Esophagus muscularis mucosa (tissue), 4 donors: Measurements from ENCODE around the gene FRMD5. TPM values are rescaled to one million over a fixed set of nuclear protein-coding genes. Genes with fewer than 3 reads are reported as not detected.
"Not testable (repeated sequence)": the region's sequence is repeated elsewhere in the genome, so short reads cannot be mapped to it uniquely, and the experiment has no call there.

Source experiments
- DNase-seq: peaks from one replicate; pipeline ENCODE4 v3.0.0-alpha.2; 2017; ENCODE audit errors: extremely low spot score
- H3K27ac ChIP-seq, 4 donors: fragments of 200-600 bp; sonication (generic); replicated peaks in 1 of 4; 1 replicate in 3 of 4; 2 replicates in 1 of 4; pipeline ENCODE4 v1.5.1; 2016 to 2019; ENCODE audit warnings: mild to moderate bottlenecking in 1 of 4
- H3K27me3 ChIP-seq, 4 donors: fragments of 200-600 bp; sonication (generic); one replicate each; pipeline versions ENCODE4 v1.5.1 to v1.6.0; 2016 to 2019
- H3K36me3 ChIP-seq, 4 donors: fragments of 200-600 bp; sonication (generic); one replicate each; pipeline ENCODE4 v1.5.1; 2016 to 2019
- H3K4me1 ChIP-seq, 4 donors: fragments of 200-600 bp; sonication (generic); one replicate each; pipeline ENCODE4 v1.5.1; 2016 to 2019
- H3K4me3 ChIP-seq, 4 donors: fragments of 200-600 bp; sonication (generic); 1 replicate in 2 of 4; 2 replicates in 2 of 4; pipeline ENCODE4 v1.5.1; 2016 to 2019; ENCODE audit warnings: mild to moderate bottlenecking in 4 of 4, moderate library complexity in 1 of 4
- H3K9me3 ChIP-seq, 4 donors: fragments of 200-600 bp; sonication (generic); 1 replicate in 3 of 4; 2 replicates in 1 of 4; pipeline ENCODE4 v1.5.1; 2016 to 2019
- CTCF ChIP-seq, 3 experiments: fragments of 200-600 bp in 2 of 3; fragments of 450-650 bp in 1 of 3; sonication (generic) in 2 of 3; IDR thresholded peaks; one replicate each; pipeline ENCODE4 v1.5.1; 2017 to 2019; ENCODE audit warnings: antibody characterized with exemption in 3 of 3, mild to moderate bottlenecking in 2 of 3, moderate library complexity in 1 of 3
- EP300 ChIP-seq: sonication (generic); formaldehyde crosslinking; IDR thresholded peaks from one replicate; pipeline ENCODE4 v1.6.1; 2017; ENCODE audit warnings: antibody characterized with exemption
- POLR2A ChIP-seq: fragments of 450-650 bp; IDR thresholded peaks from one replicate; pipeline ENCODE4 v1.6.1; 2017; ENCODE audit warnings: antibody characterized with exemption, moderate library complexity, mild to moderate bottlenecking, low read depth
- POLR2AphosphoS5 ChIP-seq, 2 donors: sonication (generic); formaldehyde crosslinking; IDR thresholded peaks; one replicate each; pipeline ENCODE4 v1.6.1; 2017; ENCODE audit warnings: antibody characterized with exemption in 2 of 2
- WGBS: methylation state at CpG from one replicate; pipeline ENCODE4 v1.1.5; 2018; 5-methylcytosine and 5-hydroxymethylcytosine counted together
- intact Hi-C: fragments of 100-400 bp; cut with DNase I; formaldehyde crosslinking; loops from one replicate; pipeline ENCODE4 v1.15.1; 2023
- total RNA-seq, 4 donors: library from RNA; depleted of rRNA; stranded (reverse); fragments of >200 nt; gene quantifications; one replicate each; pipeline versions ENCODE4 v1.1.0 to v1.2.1, GENCODE V29; 2016

FRMD5 gene
- total RNA-seq, 4 donors from 2014 or later = 0.42 to 1.4 (median 0.67) TPM

- no peak for DNase-seq
- Histone ChIP-seq H3K9me3 (no peaks in the 10 kb centered on the region), H3K36me3 (no peaks in the 10 kb centered on the region), H3K27ac (no peak overlapping the region), H3K27me3 (peaks cover 0 to 6% (median 0%) of the 10 kb centered on the region in 4 donors), H3K4me1 (no peaks in the 10 kb centered on the region), H3K4me3 (no peak overlapping the region)
- intact Hi-C loops = no loop called here
- TF ChIP-seq CTCF (IDR thresholded peaks at IDR 0.05) (no peak), EP300 (no peak), POLR2A (no peak), POLR2AphosphoS5 (IDR thresholded peaks at IDR 0.05) (no peak)
Observed at GRCh38 chr15:44227584-44227983, 32.5 kb upstream of the FRMD5 start.

- H3K27ac ChIP-seq, H3K27me3 ChIP-seq, intact Hi-C loops, DNase-seq, H3K9me3 ChIP-seq, H3K4me3 ChIP-seq, H3K4me1 ChIP-seq, H3K36me3 ChIP-seq: not testable (repeated sequence)
- 95% methylated on average over 4 of the region's 4 CpGs for WGBS
Observed at GRCh38 chr15:44227001-44227400, 31.9 kb upstream of the FRMD5 start.

GRCh38 chr15:44222478-44222877, 27.4 kb upstream of the FRMD5 start:
- no peak overlapping the region for H3K4me3 ChIP-seq
- intact Hi-C loops = no loop called here
- H3K27ac ChIP-seq = no peak overlapping the region
- no peaks in the 10 kb centered on the region for H3K36me3 ChIP-seq
- DNase-seq = no peak
- TF ChIP-seq CTCF (IDR thresholded peaks at IDR 0.05) = no peak
- no peak for TF ChIP-seq POLR2A
- no peak for TF ChIP-seq POLR2AphosphoS5 (IDR thresholded peaks at IDR 0.05)
- no peak for TF ChIP-seq EP300
- H3K9me3 ChIP-seq = no peaks in the 10 kb centered on the region
- WGBS = 30% methylated on average over 1 of the region's 1 CpG
- H3K4me1 ChIP-seq = no peaks in the 10 kb centered on the region
- peaks cover 0 to 11% (median 1%) of the 10 kb centered on the region in 4 donors for H3K27me3 ChIP-seq

- H3K36me3 ChIP-seq = no peaks in the 10 kb centered on the region
- no peak for DNase-seq
- TF ChIP-seq POLR2A (no peak), POLR2AphosphoS5 (IDR thresholded peaks at IDR 0.05) (no peak), CTCF (IDR thresholded peaks at IDR 0.05) (no peak), EP300 (no peak)
- no peak overlapping the region for H3K4me3 ChIP-seq
- no peaks in the 10 kb centered on the region for H3K4me1 ChIP-seq
- 69% methylated on average over 3 of the region's 3 CpGs for WGBS
- intact Hi-C loops = loop anchor here (10.0 kb wide), 1 partner anchor 314 kb away; no protein-coding TSS in a partner anchor
- peaks cover 0 to 20% (median 1%) of the 10 kb centered on the region in 4 donors for H3K27me3 ChIP-seq
- no peak overlapping the region for H3K27ac ChIP-seq
- no peaks in the 10 kb centered on the region for H3K9me3 ChIP-seq
Observed at GRCh38 chr15:44219073-44219472, 24.0 kb upstream of the FRMD5 start.

GRCh38 chr15:44216958-44217357, 21.9 kb upstream of the FRMD5 start:
- 75% methylated on average over 1 of the region's 1 CpG for WGBS

More at GRCh38 chr15:44216958-44217357, 21.9 kb upstream of the FRMD5 start:
- intact Hi-C loops = loop anchor here (10.0 kb wide), 1 partner anchor 312 kb away; no protein-coding TSS in a partner anchor
- Histone ChIP-seq H3K4me3 (no peak overlapping the region), H3K36me3 (no peaks in the 10 kb centered on the region), H3K4me1 (no peaks in the 10 kb centered on the region), H3K27ac (no peak overlapping the region), H3K9me3 (no peaks in the 10 kb centered on the region), H3K27me3 (peaks cover 0 to 12% (median 1%) of the 10 kb centered on the region in 4 donors)
- TF ChIP-seq CTCF (IDR thresholded peaks at IDR 0.05) = no peak
- no peak for TF ChIP-seq POLR2AphosphoS5 (IDR thresholded peaks at IDR 0.05)
- TF ChIP-seq POLR2A = no peak
- TF ChIP-seq EP300 = no peak
- DNase-seq = no peak
